Esophagus squamous epithelium (tissue), 4 donors: ENCODE measurements around the gene AMER3.

ENCODE experiments used
- POLR2A ChIP-seq, 4 donors: fragments of 450-650 bp; IDR thresholded peaks; one replicate each; pipeline ENCODE4 v1.6.1; 2017; ENCODE audit warnings: antibody characterized with exemption in 4 of 4, mild to moderate bottlenecking in 4 of 4, moderate library complexity in 3 of 4
- TF ChIP-seq, protein P1 (sequence below), 6 experiments: fragments of 450-650 bp in 4 of 6; fragments of 200-600 bp in 2 of 6; sonication (generic) in 2 of 6; IDR thresholded peaks; one replicate each; pipeline ENCODE4 v1.5.1; 2016 to 2019; ENCODE audit warnings: antibody characterized with exemption in 6 of 6, mild to moderate bottlenecking in 4 of 6, moderate library complexity in 4 of 6

GRCh38 chr2:130797493-130798435, 42.4 kb downstream of the AMER3 start:
- TF ChIP-seq, protein P1, sequence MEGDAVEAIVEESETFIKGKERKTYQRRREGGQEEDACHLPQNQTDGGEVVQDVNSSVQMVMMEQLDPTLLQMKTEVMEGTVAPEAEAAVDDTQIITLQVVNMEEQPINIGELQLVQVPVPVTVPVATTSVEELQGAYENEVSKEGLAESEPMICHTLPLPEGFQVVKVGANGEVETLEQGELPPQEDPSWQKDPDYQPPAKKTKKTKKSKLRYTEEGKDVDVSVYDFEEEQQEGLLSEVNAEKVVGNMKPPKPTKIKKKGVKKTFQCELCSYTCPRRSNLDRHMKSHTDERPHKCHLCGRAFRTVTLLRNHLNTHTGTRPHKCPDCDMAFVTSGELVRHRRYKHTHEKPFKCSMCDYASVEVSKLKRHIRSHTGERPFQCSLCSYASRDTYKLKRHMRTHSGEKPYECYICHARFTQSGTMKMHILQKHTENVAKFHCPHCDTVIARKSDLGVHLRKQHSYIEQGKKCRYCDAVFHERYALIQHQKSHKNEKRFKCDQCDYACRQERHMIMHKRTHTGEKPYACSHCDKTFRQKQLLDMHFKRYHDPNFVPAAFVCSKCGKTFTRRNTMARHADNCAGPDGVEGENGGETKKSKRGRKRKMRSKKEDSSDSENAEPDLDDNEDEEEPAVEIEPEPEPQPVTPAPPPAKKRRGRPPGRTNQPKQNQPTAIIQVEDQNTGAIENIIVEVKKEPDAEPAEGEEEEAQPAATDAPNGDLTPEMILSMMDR (IDR thresholded peaks at IDR 0.05): peak; percentile 80 to 99 (median 94)
- peak in 2 of 4 donors; percentile 31 to 38 for TF ChIP-seq POLR2A (IDR thresholded peaks at IDR 0.05)
